ENCODE results near the gene SCP2D1. TPM values are rescaled to one million over a fixed set of nuclear protein-coding genes. Genes with fewer than 3 reads are reported as not detected.
"Not testable (repeated sequence)": the region's sequence is repeated elsewhere in the genome, so short reads cannot be mapped to it uniquely, and the experiment has no call there.

The SCP2D1 gene
- total RNA-seq, 1 experiment from 2014 or later = not detected

GRCh38 chr20:18783385-18783959 is 30.1 kb upstream of the SCP2D1 start:
- H3K4me1 ChIP-seq (ENCODE audit: control insufficient read depth in 1 of 2, insufficient read depth in 2 of 2, low read length in 2 of 2) = no peaks in the 10 kb centered on the region
- H3K4me2 ChIP-seq (ENCODE audit: low read length) = no peak overlapping the region
- H3K27me3 ChIP-seq (ENCODE audit: insufficient read depth, low read length) = 0 out of 2 replicates have a peak, but pooled peaks cover 10% of the 10 kb centered on the region
- ChIA-PET RAD21 (ENCODE audit: low non-redundant PET in 1 of 2, low total read pairs in 2 of 2, uncharacterized antibody in 2 of 2, unreplicated experiment in 2 of 2) (no interaction called here), CTCF (no interaction called here), POLR2A (no interaction called here)
- no peaks in the 10 kb centered on the region for H4K20me1 ChIP-seq (ENCODE audit: insufficient read depth)
- no peak overlapping the region for H3K27ac ChIP-seq (ENCODE audit: low read depth, low read length)
- no peak overlapping the region for H3K9ac ChIP-seq (ENCODE audit: low read length)
- H3K79me2 ChIP-seq (ENCODE audit: insufficient read depth, low read length) = no peaks in the 10 kb centered on the region
- no peak overlapping the region for H2AFZ ChIP-seq (ENCODE audit: low read depth, low read length, poor library complexity, severe bottlenecking)
- BruUV-seq (replicated peaks) = no TSS peak
- TF ChIP-seq CBX3 (IDR thresholded peaks at IDR 0.05; ENCODE audit: low read depth) (no peak), EGR1 (IDR thresholded peaks at IDR 0.05; ENCODE audit: low read depth) (no peak), SIN3A (IDR thresholded peaks at IDR 0.05; ENCODE audit: low read depth) (no peak)
- TF ChIP-seq, protein P1, sequence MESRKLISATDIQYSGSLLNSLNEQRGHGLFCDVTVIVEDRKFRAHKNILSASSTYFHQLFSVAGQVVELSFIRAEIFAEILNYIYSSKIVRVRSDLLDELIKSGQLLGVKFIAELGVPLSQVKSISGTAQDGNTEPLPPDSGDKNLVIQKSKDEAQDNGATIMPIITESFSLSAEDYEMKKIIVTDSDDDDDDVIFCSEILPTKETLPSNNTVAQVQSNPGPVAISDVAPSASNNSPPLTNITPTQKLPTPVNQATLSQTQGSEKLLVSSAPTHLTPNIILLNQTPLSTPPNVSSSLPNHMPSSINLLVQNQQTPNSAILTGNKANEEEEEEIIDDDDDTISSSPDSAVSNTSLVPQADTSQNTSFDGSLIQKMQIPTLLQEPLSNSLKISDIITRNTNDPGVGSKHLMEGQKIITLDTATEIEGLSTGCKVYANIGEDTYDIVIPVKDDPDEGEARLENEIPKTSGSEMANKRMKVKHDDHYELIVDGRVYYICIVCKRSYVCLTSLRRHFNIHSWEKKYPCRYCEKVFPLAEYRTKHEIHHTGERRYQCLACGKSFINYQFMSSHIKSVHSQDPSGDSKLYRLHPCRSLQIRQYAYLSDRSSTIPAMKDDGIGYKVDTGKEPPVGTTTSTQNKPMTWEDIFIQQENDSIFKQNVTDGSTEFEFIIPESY (IDR thresholded peaks at IDR 0.05; ENCODE audit: extremely low read depth, insufficient replicate concordance, low read length) = no peak
- intact Hi-C loops (cut with micrococcal nuclease) = no loop called here
- H3K9me2 ChIP-seq (ENCODE audit: insufficient read depth) = no peaks in the 10 kb centered on the region
- no peaks in the 10 kb centered on the region for H3K36me3 ChIP-seq (ENCODE audit: control insufficient read depth in 1 of 2, insufficient read depth in 2 of 2, low read length in 2 of 2)
- H3K9me3 ChIP-seq (ENCODE audit: control insufficient read depth in 1 of 2, insufficient read depth in 1 of 2, low read depth in 1 of 2, low read length in 2 of 2) = no peaks in the 10 kb centered on the region
- no peak overlapping the region for H3K4me3 ChIP-seq (replicated peaks in 1 of 2; ENCODE audit: low read depth in 1 of 2, low read length in 2 of 2)
- DNase-seq (ENCODE audit: low read depth, low spot score) (no peak), ATAC-seq (no peak)

DNA sequence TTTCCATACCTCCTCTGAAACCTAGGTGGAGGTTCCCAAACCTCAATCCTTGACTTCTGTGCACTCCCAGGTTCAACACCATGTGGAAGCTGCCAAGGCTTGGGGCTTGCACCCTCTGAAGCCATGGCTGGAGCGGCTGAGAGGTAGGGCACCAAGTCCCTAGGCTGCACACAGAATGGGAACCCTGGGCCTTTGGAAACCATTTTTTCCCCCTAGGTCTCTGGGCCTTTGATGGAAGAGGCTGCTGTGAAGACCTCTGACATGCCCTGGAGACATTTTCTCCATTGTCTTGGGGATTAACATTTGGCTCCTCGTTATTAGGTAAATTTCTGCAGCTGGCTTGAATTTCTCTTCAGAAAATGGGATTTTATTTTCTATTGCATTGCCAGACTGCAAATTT is 26.5 kb upstream of the SCP2D1 start:
- H3K4me3 ChIP-seq (replicated peaks in 1 of 2; ENCODE audit: low read depth in 1 of 2, low read length in 2 of 2); H4K20me1 ChIP-seq (ENCODE audit: insufficient read depth); H3K9me2 ChIP-seq (ENCODE audit: insufficient read depth); H2AFZ ChIP-seq (ENCODE audit: low read depth, low read length, poor library complexity, severe bottlenecking); H3K9ac ChIP-seq (ENCODE audit: low read length); H3K79me2 ChIP-seq (ENCODE audit: insufficient read depth, low read length); H3K4me2 ChIP-seq (ENCODE audit: low read length); DNase-seq (ENCODE audit: low read depth, low spot score); BruUV-seq (replicated peaks); H3K9me3 ChIP-seq (ENCODE audit: control insufficient read depth in 1 of 2, insufficient read depth in 1 of 2, low read depth in 1 of 2, low read length in 2 of 2); H3K36me3 ChIP-seq (ENCODE audit: control insufficient read depth in 1 of 2, insufficient read depth in 2 of 2, low read length in 2 of 2); H3K4me1 ChIP-seq (ENCODE audit: control insufficient read depth in 1 of 2, insufficient read depth in 2 of 2, low read length in 2 of 2); RAD21 ChIA-PET (ENCODE audit: low non-redundant PET in 1 of 2, low total read pairs in 2 of 2, uncharacterized antibody in 2 of 2, unreplicated experiment in 2 of 2); intact Hi-C loops (cut with micrococcal nuclease); ATAC-seq; H3K27ac ChIP-seq (ENCODE audit: low read depth, low read length); POLR2A ChIA-PET; CTCF ChIA-PET: not testable (repeated sequence)
- H3K27me3 ChIP-seq (ENCODE audit: insufficient read depth, low read length) = peaks cover 18% of the 10 kb centered on the region; the same call in 1 of the 2 replicates
